Tongue (tissue), 2 donors: Measurements from ENCODE around the gene YKT6. TPM values are rescaled to one million over a fixed set of nuclear protein-coding genes. Genes with fewer than 3 reads are reported as not detected.
"Not testable (repeated sequence)": the region's sequence is repeated elsewhere in the genome, so short reads cannot be mapped to it uniquely, and the experiment has no call there.

Source experiments
- DNase-seq: peaks from one replicate; pipeline ENCODE4 v3.0.0-alpha.2; 2015
- total RNA-seq: library from RNA; depleted of rRNA; stranded (reverse); fragments of >200 nt; gene quantifications from one replicate; pipeline ENCODE4 v1.2.3, GENCODE V29; 2014

Gene YKT6
- 59.3 TPM for total RNA-seq

GRCh38 chr7:44200699-44201461 lies at the start of gene YKT6:
TSS of gene YKT6 (plus strand) at chr7:44200978. CDS start at chr7:44201136, 158 bp downstream.
- DNase-seq = peak; percentile 98

- no peak for DNase-seq
These were observed 48.8 kb upstream of the YKT6 start for GRCh38 chr7:44151956-44152355.

GRCh38 chr7:44152971-44153947 lies 47.5 kb upstream of the YKT6 start:
- no peak for DNase-seq

- no peak for DNase-seq
These were observed 46.8 kb upstream of the YKT6 start for GRCh38 chr7:44153948-44154335.

GRCh38 chr7:44154703-44155102 lies 46.1 kb upstream of the YKT6 start:
- DNase-seq = no peak

- DNase-seq = no peak
These were observed 45.3 kb upstream of the YKT6 start for GRCh38 chr7:44155191-44156185.

- no peak for DNase-seq
These were observed 44.2 kb upstream of the YKT6 start for GRCh38 chr7:44156453-44157010.

GRCh38 chr7:44157116-44158080 lies 43.4 kb upstream of the YKT6 start:
- DNase-seq = no peak

- no peak for DNase-seq
These were observed 42.5 kb upstream of the YKT6 start for GRCh38 chr7:44158096-44158872.

- no peak for DNase-seq
These were observed 41.7 kb upstream of the YKT6 start for GRCh38 chr7:44158873-44159631.

- DNase-seq = no peak
These were observed 40.8 kb upstream of the YKT6 start for GRCh38 chr7:44159824-44160630.

GRCh38 chr7:44161371-44161770 lies 39.4 kb upstream of the YKT6 start:
- DNase-seq = no peak

- no peak for DNase-seq
These were observed 38.6 kb upstream of the YKT6 start for GRCh38 chr7:44162179-44162578.

GRCh38 chr7:44162785-44163395 lies 37.9 kb upstream of the YKT6 start:
- no peak for DNase-seq

- DNase-seq = no peak
These were observed 37.2 kb upstream of the YKT6 start for GRCh38 chr7:44163591-44163990.

GRCh38 chr7:44167920-44168319 lies 32.9 kb upstream of the YKT6 start:
- no peak for DNase-seq

GRCh38 chr7:44171901-44172300 lies 28.9 kb upstream of the YKT6 start:
- not testable (repeated sequence) for DNase-seq
